Measurements from ENCODE around the gene TMEM95. TPM values are rescaled to one million over a fixed set of nuclear protein-coding genes. Genes with fewer than 3 reads are reported as not detected.
A peak's percentile ranks its signal among the peaks of the same experiment; 100 is the strongest.
"Not testable (repeated sequence)": the region's sequence is repeated elsewhere in the genome, so short reads cannot be mapped to it uniquely, and the experiment has no call there.

Gene TMEM95
- total RNA-seq, 2 donors from 2014 or later: not detected

GRCh38 chr17:7365963-7366362, 11.0 kb downstream of the TMEM95 start:
- ATAC-seq: not testable (repeated sequence)
- intact Hi-C loops (cut with DNase I): loop anchor here in 1 of 2 donors (5.0 kb wide), 1 partner anchor 61 kb away; the partner anchor contains the start of genes SPEM2 and SPEM3

GRCh38 chr17:7367083-7367482, 12.1 kb downstream of the TMEM95 start:
- ATAC-seq: no peak
- no peak for DNase-seq
- intact Hi-C loops (cut with DNase I): loop anchor here in 1 of 2 donors (5.0 kb wide), 1 partner anchor 60 kb away; the partner anchor contains the start of genes SPEM2 and SPEM3

More at GRCh38 chr17:7365963-7366362, 11.0 kb downstream of the TMEM95 start:
- DNase-seq: not testable (repeated sequence)

DNA sequence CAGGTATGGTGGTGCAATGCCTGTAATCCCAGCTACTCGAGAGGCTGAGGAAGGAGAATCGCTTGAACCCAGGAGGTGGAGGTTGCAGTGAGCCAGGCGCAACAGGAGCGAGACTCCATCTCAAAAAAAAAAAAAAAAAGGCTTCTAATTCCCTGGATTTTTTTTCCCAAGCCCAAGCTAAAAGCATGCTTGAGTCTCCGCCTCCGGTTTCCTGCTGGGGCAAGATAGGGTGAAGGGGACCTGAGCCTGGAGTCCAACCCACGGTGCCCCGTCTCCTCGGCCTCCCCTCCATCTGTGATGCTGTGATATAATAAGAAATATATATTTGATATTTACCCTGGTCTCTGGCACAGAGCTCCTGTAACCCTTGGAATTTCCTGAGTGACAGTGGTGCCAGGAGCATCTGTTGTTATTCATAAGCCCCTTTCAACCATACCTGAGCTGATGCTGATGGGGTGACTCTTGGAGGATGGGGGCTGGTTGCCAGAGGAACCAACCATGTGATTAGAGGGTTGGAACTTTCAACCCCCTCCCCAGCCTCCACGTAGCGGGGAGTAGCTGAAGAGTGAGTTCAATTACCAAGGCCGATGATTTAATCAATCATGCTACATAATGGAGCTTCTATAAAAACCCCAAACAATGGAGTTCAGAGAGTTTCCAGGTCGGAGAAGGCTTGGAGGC, 13.1 kb downstream of the TMEM95 start:
- DNase-seq (no peak), ATAC-seq (no peak)
- intact Hi-C loops (cut with DNase I): loop anchor here in 1 of 2 donors (5.0 kb wide), 1 partner anchor 59 kb away; the partner anchor contains the start of genes SPEM2 and SPEM3

DNA sequence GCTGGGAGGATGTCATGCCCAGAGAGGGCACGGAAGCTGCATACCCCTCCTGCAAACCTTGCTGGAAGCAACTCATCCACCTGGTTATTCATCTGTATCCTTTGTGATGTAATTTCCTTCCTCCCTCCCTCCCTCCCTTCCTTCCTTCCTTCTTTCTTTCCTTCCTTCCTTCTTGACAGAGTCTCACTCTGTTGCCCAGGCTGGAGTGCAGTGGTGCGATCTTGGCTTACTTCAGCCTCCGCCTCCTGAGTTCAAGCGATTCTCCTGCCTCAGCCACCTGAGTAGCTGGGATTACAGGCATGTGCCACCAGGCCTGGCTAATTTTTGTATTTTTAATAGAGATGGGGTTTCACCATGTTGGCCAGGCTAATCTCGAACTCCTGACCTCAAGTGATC, 13.6 kb downstream of the TMEM95 start:
- intact Hi-C loops (cut with DNase I): loop anchor here in 1 of 2 donors (5.0 kb wide), 1 partner anchor 59 kb away; the partner anchor contains the start of genes SPEM2 and SPEM3
- not testable (repeated sequence) for DNase-seq, ATAC-seq

DNA sequence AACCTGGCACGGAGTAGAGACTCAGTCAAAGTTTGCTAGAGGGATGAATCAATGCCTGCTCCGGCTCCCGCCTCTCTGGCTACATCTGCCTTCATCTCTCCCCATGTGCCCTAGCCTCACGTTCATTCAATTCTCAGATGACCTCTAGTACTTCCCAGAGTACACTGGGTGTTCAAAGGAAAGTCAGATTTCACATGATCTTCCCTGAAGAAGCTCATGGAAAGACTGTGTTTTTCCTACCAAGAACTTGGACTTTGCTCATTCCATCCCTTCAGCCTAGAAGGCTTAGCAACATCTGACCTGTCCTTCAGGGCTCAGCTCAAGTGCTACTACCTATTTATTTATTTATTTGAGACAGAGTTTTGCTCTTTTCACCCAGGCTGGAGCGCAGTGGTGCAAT, 14.9 kb downstream of the TMEM95 start:
- no peak for ATAC-seq
- no peak for DNase-seq
- intact Hi-C loops (cut with DNase I): loop anchor here in 1 of 2 donors (5.0 kb wide), 1 partner anchor 57 kb away; the partner anchor contains the start of genes SPEM2 and SPEM3

DNA sequence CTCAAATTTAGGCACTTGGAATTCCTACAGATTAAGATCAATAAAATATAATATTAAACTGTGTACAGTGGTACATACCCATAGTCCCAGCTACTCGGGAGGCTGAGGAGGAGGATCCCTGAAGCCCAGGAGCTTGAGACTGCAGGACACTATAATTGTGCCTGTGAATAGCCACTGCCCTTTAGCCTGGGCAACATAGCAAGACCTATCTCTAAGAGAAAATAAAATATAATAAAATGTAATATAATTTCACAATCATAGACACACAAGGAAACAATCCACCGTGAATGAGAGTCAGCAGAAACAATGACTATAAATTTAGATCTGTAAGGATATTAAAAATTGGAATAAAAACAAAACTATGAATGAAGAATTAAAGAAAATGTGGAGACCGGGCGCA, 15.9 kb downstream of the TMEM95 start:
- DNase-seq (no peak), ATAC-seq (no peak)
- intact Hi-C loops (cut with DNase I): no loop called here

DNA sequence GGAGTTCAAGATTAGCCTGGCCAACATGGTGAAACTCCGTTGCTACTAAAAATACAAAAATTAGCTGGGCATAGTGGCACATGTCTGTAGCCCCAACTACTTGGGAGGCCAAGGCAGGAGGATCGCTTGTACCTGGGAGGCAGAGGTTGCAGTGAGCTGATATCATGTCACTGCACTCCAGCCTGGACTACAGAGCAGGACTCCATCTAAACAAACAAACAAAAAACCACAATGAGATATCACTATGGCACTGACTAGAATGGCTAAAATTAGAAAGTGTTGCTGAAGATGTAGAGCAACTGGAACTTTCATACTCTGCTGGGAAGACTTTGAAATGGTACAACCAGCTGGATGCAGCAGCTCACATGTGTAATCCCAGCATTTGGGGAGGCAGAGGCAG, 19.4 kb downstream of the TMEM95 start:
- no peak for ATAC-seq
- intact Hi-C loops (cut with DNase I): no loop called here
- DNase-seq: no peak

GRCh38 chr17:7379134-7379533, 24.2 kb downstream of the TMEM95 start:
- ATAC-seq: no peak
- DNase-seq: no peak
- intact Hi-C loops (cut with DNase I): no loop called here

DNA sequence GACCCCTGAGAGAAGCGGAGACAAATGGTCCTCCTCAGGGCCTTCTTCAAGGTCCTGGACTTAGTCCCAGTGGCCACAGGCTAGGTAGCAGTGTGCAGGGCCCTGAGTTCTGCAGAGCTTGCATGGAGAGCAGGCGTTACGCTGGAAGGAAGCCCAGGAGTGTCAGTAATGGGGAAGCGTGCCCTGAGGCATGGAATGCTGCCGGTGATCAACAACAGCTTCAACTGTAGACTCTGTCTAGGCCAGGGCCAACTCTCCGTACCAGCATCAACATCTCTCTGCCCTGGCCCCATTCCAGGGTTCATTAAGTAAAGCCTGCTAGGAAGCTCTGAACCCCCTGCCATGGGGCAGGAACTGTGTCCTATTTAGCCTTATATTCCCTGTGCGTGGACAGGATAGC, 25.4 kb downstream of the TMEM95 start:
- DNase-seq (peak; percentile 56), ATAC-seq (peak; percentile 52 to 71)
- intact Hi-C loops (cut with DNase I): no loop called here

GRCh38 chr17:7380855-7381683, 26.1 kb downstream of the TMEM95 start, which contains the start of gene TNK1:
Gene TNK1 (plus strand): TSS chr17:7381089. CDS start chr17:7382927, 1,838 bp downstream.
- intact Hi-C loops (cut with DNase I): no loop called here
- ATAC-seq: peak; percentile 48 to 72
- peak; percentile 65 for DNase-seq

GRCh38 chr17:7382901-7383300, 27.9 kb downstream of the TMEM95 start:
- no peak for ATAC-seq
- no peak for DNase-seq
- intact Hi-C loops (cut with DNase I): no loop called here

GRCh38 chr17:7383371-7383741, 28.4 kb downstream of the TMEM95 start:
- intact Hi-C loops (cut with DNase I): no loop called here
- ATAC-seq: no peak

GRCh38 chr17:7383742-7384488, 29.0 kb downstream of the TMEM95 start:
- peak; percentile 82 to 83 for ATAC-seq
- peak; percentile 62 for DNase-seq
- intact Hi-C loops (cut with DNase I): no loop called here

More at GRCh38 chr17:7383371-7383741, 28.4 kb downstream of the TMEM95 start:
- no peak for DNase-seq

- intact Hi-C loops (cut with DNase I): no loop called here
- no peak for DNase-seq
- ATAC-seq: no peak
These were observed 29.6 kb downstream of the TMEM95 start for GRCh38 chr17:7384489-7385081.

GRCh38 chr17:7388856-7389255, 33.9 kb downstream of the TMEM95 start:
- DNase-seq: no peak
- intact Hi-C loops (cut with DNase I): no loop called here
- no peak for ATAC-seq

DNA sequence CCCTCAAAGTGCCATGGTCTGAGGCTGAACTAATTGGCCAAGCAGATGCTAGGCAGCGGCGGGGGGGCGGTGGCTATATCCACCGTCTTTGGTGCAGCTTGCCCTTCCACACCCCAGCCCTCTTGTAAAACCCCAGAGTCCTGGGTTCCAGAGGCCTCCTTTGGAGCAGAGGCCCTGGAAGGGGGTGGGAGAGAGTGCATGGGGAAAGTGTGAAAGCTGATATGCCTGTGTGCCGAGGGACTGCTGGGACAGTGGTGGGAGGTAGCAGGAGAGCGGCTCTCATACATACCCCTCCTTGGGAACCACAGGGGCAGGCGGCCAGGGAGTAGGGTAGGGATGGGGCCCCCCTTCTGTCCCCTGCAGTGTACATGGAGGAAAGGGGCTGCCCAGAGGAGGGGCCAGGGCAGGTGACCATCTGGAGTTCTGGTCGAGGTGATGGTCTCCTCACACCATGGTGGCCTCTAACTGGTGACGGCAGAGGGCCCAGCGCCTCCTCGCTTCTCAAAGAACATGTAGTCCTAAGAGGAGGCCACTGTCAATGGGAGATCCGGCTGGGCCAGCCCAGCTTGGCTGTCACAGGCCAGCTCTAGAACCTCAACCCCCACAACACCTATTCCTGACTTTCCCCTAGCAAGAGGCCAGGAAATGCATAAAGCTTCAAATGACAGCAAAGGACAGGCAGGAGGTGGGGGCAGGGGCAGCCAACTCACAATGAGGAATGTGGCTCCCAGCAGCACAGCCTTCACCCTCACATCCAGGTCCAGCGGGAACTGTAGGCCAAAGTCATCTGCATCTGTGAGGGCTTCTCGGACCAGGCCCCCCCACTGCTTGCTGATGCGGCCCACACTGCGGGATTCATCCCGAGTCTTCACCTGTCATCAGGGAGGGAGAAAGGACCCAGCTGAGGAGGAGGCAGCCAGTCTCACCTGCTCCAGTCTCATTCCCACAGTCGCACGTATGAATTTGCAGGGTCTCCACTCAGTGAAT, 35.3 kb downstream of the TMEM95 start:
- intact Hi-C loops (cut with DNase I): loop anchor here in 1 of 2 donors (5.0 kb wide), 1 partner anchor 33 kb away; the partner anchor contains the start of gene TMEM95
- DNase-seq (no peak), ATAC-seq (no peak)

DNA sequence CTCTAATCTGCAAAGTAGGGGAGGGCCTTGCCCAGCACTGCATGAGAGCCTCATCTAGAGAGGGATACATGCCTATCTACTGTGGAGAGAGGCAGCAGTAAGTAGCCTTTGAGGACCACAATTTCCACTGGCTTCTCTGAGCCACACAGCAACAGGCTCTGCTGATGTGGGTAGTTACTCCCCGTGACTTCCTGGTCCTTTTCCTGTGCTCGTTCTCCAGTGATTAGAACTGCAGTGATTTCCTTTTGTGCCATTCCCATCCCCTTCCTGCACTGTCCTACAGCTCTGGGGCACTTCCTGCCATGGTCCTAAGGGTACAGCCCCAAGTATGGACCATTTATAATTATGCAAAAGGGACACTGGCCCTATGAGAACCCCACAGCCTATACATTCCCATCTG, 36.4 kb downstream of the TMEM95 start:
- no peak for ATAC-seq
- intact Hi-C loops (cut with DNase I): loop anchor here in 1 of 2 donors (5.0 kb wide), 1 partner anchor 34 kb away; the partner anchor contains the start of gene TMEM95

More for the DNA sequence above, 36.4 kb downstream of the TMEM95 start:
- no peak for DNase-seq

Measured in left cardiac atrium (tissue), 4 donors.